ENCODE data around the gene BRCA1.

The BRCA1 gene

GRCh38 chr17:43094129-43094835, 30.9 kb downstream of the BRCA1 start:
- DNase-seq (ENCODE audit: low read depth): no peak
- no peak overlapping the region for H3K4me3 ChIP-seq (ENCODE audit: low read depth, low read length)
- no peak for TF ChIP-seq CTCF (IDR thresholded peaks at IDR 0.05; ENCODE audit: insufficient read depth, low read depth, low read length, missing control alignments)

- DNase-seq (ENCODE audit: low read depth): no peak
- no peak overlapping the region for H3K4me3 ChIP-seq (ENCODE audit: low read depth, low read length)
- TF ChIP-seq CTCF (IDR thresholded peaks at IDR 0.05; ENCODE audit: insufficient read depth, low read depth, low read length, missing control alignments): no peak
These were observed 32.3 kb downstream of the BRCA1 start for GRCh38 chr17:43092901-43093300.

- no peak overlapping the region for H3K4me3 ChIP-seq (ENCODE audit: low read depth, low read length)
- TF ChIP-seq CTCF (IDR thresholded peaks at IDR 0.05; ENCODE audit: insufficient read depth, low read depth, low read length, missing control alignments): no peak
- DNase-seq (ENCODE audit: low read depth): no peak
These were observed 35.1 kb downstream of the BRCA1 start for GRCh38 chr17:43090022-43090421.

GRCh38 chr17:43085474-43085873, 39.7 kb downstream of the BRCA1 start:
- DNase-seq (ENCODE audit: low read depth): no peak
- no peak overlapping the region for H3K4me3 ChIP-seq (ENCODE audit: low read depth, low read length)
- TF ChIP-seq CTCF (IDR thresholded peaks at IDR 0.05; ENCODE audit: insufficient read depth, low read depth, low read length, missing control alignments): no peak

- no peak overlapping the region for H3K4me3 ChIP-seq (ENCODE audit: low read depth, low read length)
- TF ChIP-seq CTCF (IDR thresholded peaks at IDR 0.05; ENCODE audit: insufficient read depth, low read depth, low read length, missing control alignments): no peak
- DNase-seq (ENCODE audit: low read depth): no peak
These were observed 45.4 kb downstream of the BRCA1 start for GRCh38 chr17:43079641-43080302.

- DNase-seq (ENCODE audit: low read depth): no peak
- no peak overlapping the region for H3K4me3 ChIP-seq (ENCODE audit: low read depth, low read length)
- TF ChIP-seq CTCF (IDR thresholded peaks at IDR 0.05; ENCODE audit: insufficient read depth, low read depth, low read length, missing control alignments): no peak
These were observed 50.3 kb downstream of the BRCA1 start for GRCh38 chr17:43074869-43075268.
